HFFc6 (cell line): ENCODE measurements around the gene HIPK4. TPM values are rescaled to one million over a fixed set of nuclear protein-coding genes. Genes with fewer than 3 reads are reported as not detected.
"Not testable (repeated sequence)": the region's sequence is repeated elsewhere in the genome, so short reads cannot be mapped to it uniquely, and the experiment has no call there.

Experiments
- DNase-seq: peaks from one replicate; pipeline ENCODE4 v3.0.0-alpha.2; 2018
- H3K27ac Mint-ChIP-seq: 2 replicates; pipeline ENCODE4 v1.8.0; 2020; ENCODE audit warnings: mild to moderate bottlenecking, mixed read lengths
- H3K27me3 Mint-ChIP-seq: 2 replicates; pipeline ENCODE4 v1.8.0; 2021; ENCODE audit warnings: mild to moderate bottlenecking, moderate library complexity, mixed read lengths; ENCODE audit not compliant: insufficient read depth
- H3K36me3 Mint-ChIP-seq: 2 replicates; pipeline ENCODE4 v1.8.0; 2021; ENCODE audit warnings: low read depth, mixed read lengths
- H3K4me1 Mint-ChIP-seq: 2 replicates; pipeline ENCODE4 v1.8.0; 2020; ENCODE audit warnings: low read depth, mixed read lengths
- H3K4me3 Mint-ChIP-seq: 2 replicates; pipeline ENCODE4 v1.8.0; 2020; ENCODE audit warnings: mild to moderate bottlenecking, moderate library complexity, mixed read lengths
- H3K9me3 Mint-ChIP-seq: 2 replicates; pipeline ENCODE4 v1.8.0; 2020; ENCODE audit warnings: mild to moderate bottlenecking, mixed read lengths
- CTCF ChIP-seq: fragments of 200-600 bp; sonication (generic); IDR thresholded peaks from 2 replicates; pipeline ENCODE4 v1.5.0; 2021; ENCODE audit warnings: antibody characterized with exemption, mild to moderate bottlenecking
- total RNA-seq, 6 experiments: library from RNA; stranded (reverse); fragmentation: NEBNext Ultra II Directional; extraction: Animal tissue kit (Norgen Biotek cat#: 25700); gene quantifications; 2 replicates in 1 of 6; 3 replicates in 5 of 6; pipeline ENCODE4 v1.2.3, GENCODE V29; 2021

Gene HIPK4
- total RNA-seq, 6 experiments from 2014 or later, result 0.07 to 0.11 (median 0.10) TPM; not detected in 2

- DNase-seq, result no peak
- 0 out of 2 replicates have a peak, but pooled peaks cover 7% of the 10 kb centered on the region for H3K36me3 Mint-ChIP-seq
- no peak for TF ChIP-seq CTCF
- H3K4me1 Mint-ChIP-seq, result no peaks in the 10 kb centered on the region
- H3K27ac Mint-ChIP-seq, result no peak overlapping the region
- H3K9me3 Mint-ChIP-seq, result no peaks in the 10 kb centered on the region
- H3K4me3 Mint-ChIP-seq, result no peak overlapping the region
- no peaks in the 10 kb centered on the region; the same call in 1 of the 2 replicates for H3K27me3 Mint-ChIP-seq
Observed at GRCh38 chr19:40376286-40376862, 13.6 kb downstream of the HIPK4 start.

GRCh38 chr19:40374084-40374483, 15.9 kb downstream of the HIPK4 start:
- no peaks in the 10 kb centered on the region; the same call in none of the 2 replicates for H3K27me3 Mint-ChIP-seq
- DNase-seq, result no peak
- peaks cover 7% of the 10 kb centered on the region; the same call in 1 of the 2 replicates for H3K36me3 Mint-ChIP-seq
- no peaks in the 10 kb centered on the region for H3K4me1 Mint-ChIP-seq
- H3K27ac Mint-ChIP-seq, result no peak overlapping the region
- no peaks in the 10 kb centered on the region for H3K9me3 Mint-ChIP-seq
- no peak for TF ChIP-seq CTCF
- no peak overlapping the region for H3K4me3 Mint-ChIP-seq

GRCh38 chr19:40371802-40372122, 18.2 kb downstream of the HIPK4 start:
- H3K36me3 Mint-ChIP-seq, result peaks cover 12% of the 10 kb centered on the region; the same call in 1 of the 2 replicates
- TF ChIP-seq CTCF, result no peak

GRCh38 chr19:40370997-40371801, 18.8 kb downstream of the HIPK4 start:
- Mint-ChIP-seq H3K27ac (no peak overlapping the region), H3K36me3 (peaks cover 13% of the 10 kb centered on the region; the same call in 1 of the 2 replicates), H3K27me3 (no peaks in the 10 kb centered on the region; the same call in none of the 2 replicates), H3K9me3 (no peaks in the 10 kb centered on the region), H3K4me1 (no peaks in the 10 kb centered on the region), H3K4me3 (no peak overlapping the region)
- no peak for TF ChIP-seq CTCF
- no peak for DNase-seq

More at GRCh38 chr19:40371802-40372122, 18.2 kb downstream of the HIPK4 start:
- no peaks in the 10 kb centered on the region for H3K9me3 Mint-ChIP-seq
- H3K27ac Mint-ChIP-seq, result no peak overlapping the region
- H3K27me3 Mint-ChIP-seq, result no peaks in the 10 kb centered on the region; the same call in none of the 2 replicates
- H3K4me3 Mint-ChIP-seq, result no peak overlapping the region
- no peak for DNase-seq
- no peaks in the 10 kb centered on the region for H3K4me1 Mint-ChIP-seq

GRCh38 chr19:40370253-40370652, 19.7 kb downstream of the HIPK4 start:
- H3K27ac Mint-ChIP-seq, H3K27me3 Mint-ChIP-seq, DNase-seq, H3K9me3 Mint-ChIP-seq, H3K4me1 Mint-ChIP-seq, H3K4me3 Mint-ChIP-seq: not testable (repeated sequence)
- H3K36me3 Mint-ChIP-seq, result peaks cover 13% of the 10 kb centered on the region; the same call in 1 of the 2 replicates

- Mint-ChIP-seq H3K9me3 (no peaks in the 10 kb centered on the region), H3K36me3 (peaks cover 11% of the 10 kb centered on the region; the same call in 1 of the 2 replicates), H3K27me3 (no peaks in the 10 kb centered on the region; the same call in none of the 2 replicates), H3K27ac (no peak overlapping the region), H3K4me3 (no peak overlapping the region), H3K4me1 (peaks cover 8% of the 10 kb centered on the region)
- no peak for DNase-seq
- TF ChIP-seq CTCF, result no peak
Observed at GRCh38 chr19:40369797-40370196, 20.2 kb downstream of the HIPK4 start.
